ENCODE results near the gene PHKA2. TPM values are rescaled to one million over a fixed set of nuclear protein-coding genes. Genes with fewer than 3 reads are reported as not detected.

The PHKA2 gene
- total RNA-seq, 1 experiment from 2014 or later: 24.0 TPM

- peak; percentile 51 for DNase-seq (ENCODE audit: low spot score)
Measured at GRCh38 chrX:18931972-18932371, 51.9 kb downstream of the PHKA2 start.

GRCh38 chrX:18929775-18930174 is 54.1 kb downstream of the PHKA2 start:
- no peak for DNase-seq (ENCODE audit: low spot score)

- DNase-seq (ENCODE audit: low spot score): no peak
Measured at GRCh38 chrX:18927558-18927957, 56.4 kb downstream of the PHKA2 start.

GRCh38 chrX:18924507-18925088 is 59.3 kb downstream of the PHKA2 start:
- DNase-seq (ENCODE audit: low spot score): no peak

GRCh38 chrX:18920566-18920965 is 63.3 kb downstream of the PHKA2 start:
- DNase-seq (ENCODE audit: low spot score): no peak

- no peak for DNase-seq (ENCODE audit: low spot score)
Measured at GRCh38 chrX:18920079-18920478, 63.8 kb downstream of the PHKA2 start.

- DNase-seq (ENCODE audit: low spot score): no peak
Measured at GRCh38 chrX:18917831-18918230, 66.1 kb downstream of the PHKA2 start.

- no peak for DNase-seq (ENCODE audit: low spot score)
Measured at GRCh38 chrX:18906286-18906685, 77.6 kb downstream of the PHKA2 start.

GRCh38 chrX:18900401-18900976 is 83.4 kb downstream of the PHKA2 start:
- no peak for DNase-seq (ENCODE audit: low spot score)

- peak; percentile 17 for DNase-seq (ENCODE audit: low spot score)
Measured at GRCh38 chrX:18899796-18900380, 84.0 kb downstream of the PHKA2 start.

- DNase-seq (ENCODE audit: low spot score): no peak
Measured at GRCh38 chrX:18898492-18898891, 85.4 kb downstream of the PHKA2 start.

GRCh38 chrX:18898091-18898490 is 85.8 kb downstream of the PHKA2 start:
- DNase-seq (ENCODE audit: low spot score): no peak

GRCh38 chrX:18897611-18898010 is 86.3 kb downstream of the PHKA2 start:
- DNase-seq (ENCODE audit: low spot score): no peak

GRCh38 chrX:18896680-18897544 is 87.0 kb downstream of the PHKA2 start:
- DNase-seq (ENCODE audit: low spot score): no peak

GRCh38 chrX:18895189-18895951 is 88.5 kb downstream of the PHKA2 start:
- DNase-seq (ENCODE audit: low spot score): no peak

- no peak for DNase-seq (ENCODE audit: low spot score)
Measured at GRCh38 chrX:18894156-18894555, 89.8 kb downstream of the PHKA2 start.

- DNase-seq (ENCODE audit: low spot score): no peak
Measured at GRCh38 chrX:18893536-18893935, 90.4 kb downstream of the PHKA2 start.

GRCh38 chrX:18892899-18893298 is 91.0 kb downstream of the PHKA2 start:
- DNase-seq (ENCODE audit: low spot score): no peak

- no peak for DNase-seq (ENCODE audit: low spot score)
Measured at GRCh38 chrX:18891548-18891945, 92.4 kb downstream of the PHKA2 start.

GRCh38 chrX:18890724-18891547 is 93.0 kb downstream of the PHKA2 start:
- no peak for DNase-seq (ENCODE audit: low spot score)

GRCh38 chrX:18890049-18890381 is 93.9 kb downstream of the PHKA2 start:
- DNase-seq (ENCODE audit: low spot score): no peak
